Measurements from ENCODE around the gene UBAC2.

DNA sequence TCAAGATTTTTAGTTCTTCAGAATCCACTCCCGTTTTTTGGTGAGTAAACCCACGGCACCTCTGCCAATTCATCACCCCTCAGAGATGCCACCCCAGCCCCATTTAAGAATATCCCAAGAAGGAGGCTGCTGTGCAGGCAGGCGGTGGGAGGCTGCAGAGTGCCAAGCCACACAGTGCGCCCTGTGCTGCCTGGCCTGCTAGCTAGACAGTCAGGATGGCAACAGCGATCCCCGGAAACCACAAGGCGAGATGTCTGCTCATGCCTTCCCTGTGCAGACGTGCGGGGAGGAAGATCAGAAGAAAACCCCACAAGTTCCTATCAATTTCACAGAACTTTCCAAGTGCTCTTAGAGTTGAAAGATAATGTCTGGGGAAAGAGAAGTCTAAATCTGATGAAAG, 171.3 kb downstream of the UBAC2 start:
- TF ChIP-seq, protein P1, sequence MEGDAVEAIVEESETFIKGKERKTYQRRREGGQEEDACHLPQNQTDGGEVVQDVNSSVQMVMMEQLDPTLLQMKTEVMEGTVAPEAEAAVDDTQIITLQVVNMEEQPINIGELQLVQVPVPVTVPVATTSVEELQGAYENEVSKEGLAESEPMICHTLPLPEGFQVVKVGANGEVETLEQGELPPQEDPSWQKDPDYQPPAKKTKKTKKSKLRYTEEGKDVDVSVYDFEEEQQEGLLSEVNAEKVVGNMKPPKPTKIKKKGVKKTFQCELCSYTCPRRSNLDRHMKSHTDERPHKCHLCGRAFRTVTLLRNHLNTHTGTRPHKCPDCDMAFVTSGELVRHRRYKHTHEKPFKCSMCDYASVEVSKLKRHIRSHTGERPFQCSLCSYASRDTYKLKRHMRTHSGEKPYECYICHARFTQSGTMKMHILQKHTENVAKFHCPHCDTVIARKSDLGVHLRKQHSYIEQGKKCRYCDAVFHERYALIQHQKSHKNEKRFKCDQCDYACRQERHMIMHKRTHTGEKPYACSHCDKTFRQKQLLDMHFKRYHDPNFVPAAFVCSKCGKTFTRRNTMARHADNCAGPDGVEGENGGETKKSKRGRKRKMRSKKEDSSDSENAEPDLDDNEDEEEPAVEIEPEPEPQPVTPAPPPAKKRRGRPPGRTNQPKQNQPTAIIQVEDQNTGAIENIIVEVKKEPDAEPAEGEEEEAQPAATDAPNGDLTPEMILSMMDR (conservative IDR thresholded peaks at IDR 0.05; ENCODE audit: low read depth, low read length) = no peak
- no peak for TF ChIP-seq EZH2 (IDR thresholded peaks at IDR 0.05; ENCODE audit: borderline replicate concordance, low read depth, low read length, poor library complexity, severe bottlenecking)
